LNCaP clone FGC (cell line): ENCODE data around the gene FITM1.

Experiments used
- DNase-seq: peaks from one replicate; pipeline ENCODE4 v3.0.0-alpha.2; 2011; ENCODE audit warnings: low read depth
- H3K4me3 ChIP-seq: 2 replicates; pipeline ENCODE4 v1.5.1; 2011; ENCODE audit warnings: mild to moderate bottlenecking, low read depth, low read length, control low read depth
- CTCF ChIP-seq: IDR thresholded peaks from 2 replicates; pipeline ENCODE4 v1.5.1; 2012; ENCODE audit warnings: mild to moderate bottlenecking; ENCODE audit not compliant: control insufficient read depth, insufficient read depth; ENCODE audit errors: extremely low read depth

The FITM1 gene

DNA sequence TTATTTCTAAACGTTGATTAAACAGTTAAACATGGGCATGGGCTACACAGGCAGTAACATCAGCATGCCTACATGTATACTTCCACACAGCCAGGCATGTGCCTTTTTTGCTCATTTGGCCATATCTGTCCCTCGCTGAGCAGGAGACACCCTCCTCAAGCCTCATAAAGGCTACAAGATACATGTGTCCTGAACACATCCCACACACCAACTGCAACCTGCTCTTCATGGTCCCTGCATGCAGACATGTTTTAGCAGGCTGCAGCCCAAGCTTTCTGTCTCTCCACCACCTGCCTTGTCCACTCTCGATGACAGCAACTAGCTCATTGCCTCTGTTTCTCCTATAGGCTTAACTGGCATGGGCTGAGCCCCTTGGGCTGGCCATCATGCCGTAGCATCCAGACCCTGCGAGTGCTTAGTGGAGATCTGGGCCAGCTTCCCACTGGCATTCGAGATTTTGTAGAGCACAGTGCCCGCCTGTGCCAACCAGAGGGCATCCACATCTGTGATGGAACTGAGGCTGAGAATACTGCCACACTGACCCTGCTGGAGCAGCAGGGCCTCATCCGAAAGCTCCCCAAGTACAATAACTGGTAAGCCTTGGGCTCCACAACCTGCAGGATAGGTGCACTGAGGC, 33.8 kb upstream of the FITM1 start:
- TF ChIP-seq CTCF: no peak
- H3K4me3 ChIP-seq: no peak overlapping the region
- no peak for DNase-seq

DNA sequence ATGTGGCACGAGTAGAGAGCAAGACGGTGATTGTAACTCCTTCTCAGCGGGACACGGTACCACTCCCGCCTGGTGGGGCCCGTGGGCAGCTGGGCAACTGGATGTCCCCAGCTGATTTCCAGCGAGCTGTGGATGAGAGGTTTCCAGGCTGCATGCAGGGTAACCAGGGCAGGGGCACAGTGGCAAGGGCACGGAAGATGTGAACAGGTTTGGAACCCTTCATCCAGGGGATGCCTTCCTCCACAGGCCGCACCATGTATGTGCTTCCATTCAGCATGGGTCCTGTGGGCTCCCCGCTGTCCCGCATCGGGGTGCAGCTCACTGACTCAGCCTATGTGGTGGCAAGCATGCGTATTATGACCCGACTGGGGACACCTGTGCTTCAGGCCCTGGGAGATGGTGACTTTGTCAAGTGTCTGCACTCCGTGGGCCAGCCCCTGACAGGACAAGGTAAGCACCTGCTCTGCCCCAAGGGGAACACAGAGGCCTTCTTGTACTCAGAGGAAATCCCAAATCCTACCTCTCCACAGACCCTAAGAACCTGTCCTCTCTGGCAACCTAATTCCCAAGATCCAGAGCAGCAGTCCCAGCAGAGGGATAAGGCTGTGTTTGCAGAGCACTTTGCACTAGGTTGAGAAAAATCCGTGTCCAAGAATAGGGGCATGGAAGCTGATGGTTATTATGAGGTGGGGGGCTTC, 32.1 kb upstream of the FITM1 start:
- DNase-seq: no peak
- TF ChIP-seq CTCF: no peak
- no peak overlapping the region for H3K4me3 ChIP-seq

- no peak for TF ChIP-seq CTCF
- H3K4me3 ChIP-seq: no peak overlapping the region
- DNase-seq: no peak
Observed at GRCh38 chr14:24098927-24099813, 31.3 kb upstream of the FITM1 start.

GRCh38 chr14:24100197-24100981, 30.1 kb upstream of the FITM1 start:
- DNase-seq: no peak
- no peak for TF ChIP-seq CTCF
- H3K4me3 ChIP-seq: no peak overlapping the region

DNA sequence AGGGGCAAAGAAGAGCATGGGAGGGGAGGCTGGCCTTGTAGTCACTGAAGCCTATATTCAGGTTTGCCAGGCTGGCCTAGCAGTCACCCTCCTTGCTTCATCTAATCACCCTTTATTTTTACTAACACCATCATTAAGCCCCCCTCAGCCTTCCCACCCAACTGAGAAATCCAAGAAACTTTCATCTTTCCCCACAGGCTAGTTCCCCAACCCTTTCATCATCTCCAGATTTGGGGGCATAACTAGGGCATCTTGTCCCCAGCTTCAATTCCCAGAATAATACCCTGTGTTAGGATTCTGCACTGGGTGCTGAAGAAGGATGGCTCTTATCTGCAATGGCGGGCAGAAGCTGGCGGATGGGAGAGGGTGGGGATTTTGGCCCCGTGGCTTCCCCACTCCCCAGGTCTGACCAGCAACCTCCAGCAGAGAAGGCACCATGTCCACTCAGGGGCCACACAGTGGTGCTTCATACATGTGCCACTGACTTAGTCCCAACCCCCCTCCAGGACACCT, 29.4 kb upstream of the FITM1 start:
- no peak for TF ChIP-seq CTCF
- no peak for DNase-seq
- no peak overlapping the region for H3K4me3 ChIP-seq

DNA sequence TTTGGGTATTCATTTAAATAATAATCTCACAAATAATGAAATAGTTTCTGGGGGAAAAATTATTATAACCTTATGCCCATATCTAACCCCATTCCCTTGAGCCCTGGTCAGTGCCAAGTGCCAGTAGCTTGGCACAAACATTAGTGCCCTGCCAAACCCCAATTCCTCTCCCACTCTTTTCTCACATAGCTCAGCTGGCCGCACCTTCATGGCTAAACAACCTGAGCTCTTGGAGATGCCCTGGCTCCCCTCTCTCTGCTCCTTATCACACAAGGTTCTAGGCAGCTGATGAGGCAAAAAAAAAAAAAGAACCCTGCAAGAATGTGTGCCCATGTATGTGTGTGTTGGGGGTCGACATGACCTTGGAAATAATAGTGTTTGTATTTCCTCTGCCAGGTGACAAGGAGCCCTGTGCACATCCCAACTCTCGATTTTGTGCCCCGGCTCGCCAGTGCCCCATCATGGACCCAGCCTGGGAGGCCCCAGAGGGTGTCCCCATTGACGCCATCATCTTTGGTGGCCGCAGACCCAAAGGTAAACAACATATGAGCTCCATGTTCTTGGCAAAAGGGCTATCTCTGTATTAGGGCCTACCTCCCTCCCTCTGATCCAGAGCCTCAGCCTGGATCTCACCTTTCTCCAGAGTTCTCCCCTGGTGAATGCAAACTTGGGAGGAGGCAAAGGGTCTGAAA, 28.0 kb upstream of the FITM1 start:
- TF ChIP-seq CTCF: no peak
- DNase-seq: no peak
- no peak overlapping the region for H3K4me3 ChIP-seq
